CD8-positive, alpha-beta memory T cell (primary cell): ENCODE measurements around the gene PRR29. TPM values are rescaled to one million over a fixed set of nuclear protein-coding genes. Genes with fewer than 3 reads are reported as not detected.
A peak's percentile ranks its signal among the peaks of the same experiment; 100 is the strongest.

ENCODE experiments used
- CTCF ChIA-PET: fragments of 350-600 bp; sonication (Branson Sonifier 250); formaldehyde crosslinking; loops from one replicate; lab custom pipeline; 2021; ENCODE audit warnings: antibody characterized with exemption; lab: Charles Lee
- POLR2A ChIA-PET: fragments of 350-600 bp; sonication (Branson Sonifier 250); formaldehyde crosslinking; loops from one replicate; lab custom pipeline; 2021; ENCODE audit warnings: antibody characterized with exemption; lab: Charles Lee
- DNase-seq, 5 donors: peaks; one replicate each; pipeline versions ENCODE4 v3.0.0 to v3.0.0-alpha.2; 2020 to 2022; ENCODE audit warnings: mixed read lengths in 1 of 5
- H3K27ac ChIP-seq: one replicate; pipeline ENCODE4 v1.7.0; 2013; ENCODE audit warnings: low read depth, mild to moderate bottlenecking, low read length, moderate library complexity
- H3K27me3 ChIP-seq: 2 replicates; pipeline ENCODE4 v1.7.0; 2013; ENCODE audit warnings: low read length, mild to moderate bottlenecking; ENCODE audit not compliant: insufficient read depth, poor library complexity, severe bottlenecking
- H3K36me3 ChIP-seq: 2 replicates; pipeline ENCODE4 v1.7.0; 2013; ENCODE audit warnings: mild to moderate bottlenecking, low read length, moderate library complexity; ENCODE audit not compliant: insufficient read depth
- H3K4me1 ChIP-seq: 2 replicates; pipeline ENCODE4 v1.7.0; 2013; ENCODE audit warnings: mild to moderate bottlenecking, low read length, moderate library complexity; ENCODE audit not compliant: insufficient read depth
- H3K4me3 ChIP-seq: 2 replicates; pipeline ENCODE4 v1.7.0; 2013; ENCODE audit warnings: mild to moderate bottlenecking, low read length
- H3K9me3 ChIP-seq: 2 replicates; pipeline ENCODE4 v1.7.0; 2013; ENCODE audit warnings: mild to moderate bottlenecking, low read length
- H3K27ac Mint-ChIP-seq, 8 donors: one replicate each; pipeline ENCODE4 v1.8.0; 2020 to 2021; ENCODE audit warnings: mixed read lengths in 8 of 8, mild to moderate bottlenecking in 6 of 8, inconsistent platforms in 3 of 8, moderate library complexity in 3 of 8
- H3K27me3 Mint-ChIP-seq, 2 donors: one replicate each; pipeline ENCODE4 v1.8.0; 2020 to 2021; ENCODE audit warnings: mixed read lengths in 2 of 2, mild to moderate bottlenecking in 1 of 2, moderate library complexity in 1 of 2
- H3K36me3 Mint-ChIP-seq, 3 donors: one replicate each; pipeline ENCODE4 v1.8.0; 2020 to 2021; ENCODE audit warnings: mixed read lengths in 3 of 3, inconsistent platforms in 1 of 3, mild to moderate bottlenecking in 1 of 3
- H3K4me1 Mint-ChIP-seq, 3 donors: one replicate each; pipeline ENCODE4 v1.8.0; 2020 to 2021; ENCODE audit warnings: mixed read lengths in 3 of 3, inconsistent platforms in 1 of 3, mild to moderate bottlenecking in 1 of 3
- H3K4me3 Mint-ChIP-seq, 7 donors: one replicate each; pipeline ENCODE4 v1.8.0; 2020 to 2021; ENCODE audit warnings: mixed read lengths in 7 of 7, mild to moderate bottlenecking in 6 of 7, moderate library complexity in 4 of 7, inconsistent platforms in 2 of 7
- H3K9me3 Mint-ChIP-seq, 5 donors: one replicate each; pipeline ENCODE4 v1.8.0; 2020 to 2022; ENCODE audit warnings: mixed read lengths in 5 of 5, mild to moderate bottlenecking in 3 of 5, moderate library complexity in 2 of 5, inconsistent platforms in 1 of 5
- polyA plus RNA-seq: library from polyadenylated mRNA; unstranded; fragments of 300-500 nt; fragmentation: Illumina TruSeq; gene quantifications from one replicate; pipeline ENCODE4 v1.2.3, GENCODE V29; 2021
- total RNA-seq, 2 experiments: library from RNA; stranded (reverse); gene quantifications; one replicate each; pipeline ENCODE4 v1.2.3, GENCODE V29; 2021

PRR29 gene
- total and polyA plus RNA-seq, 3 experiments from 2014 or later, result 0.24 to 4.1 (median 0.51) TPM

DNA sequence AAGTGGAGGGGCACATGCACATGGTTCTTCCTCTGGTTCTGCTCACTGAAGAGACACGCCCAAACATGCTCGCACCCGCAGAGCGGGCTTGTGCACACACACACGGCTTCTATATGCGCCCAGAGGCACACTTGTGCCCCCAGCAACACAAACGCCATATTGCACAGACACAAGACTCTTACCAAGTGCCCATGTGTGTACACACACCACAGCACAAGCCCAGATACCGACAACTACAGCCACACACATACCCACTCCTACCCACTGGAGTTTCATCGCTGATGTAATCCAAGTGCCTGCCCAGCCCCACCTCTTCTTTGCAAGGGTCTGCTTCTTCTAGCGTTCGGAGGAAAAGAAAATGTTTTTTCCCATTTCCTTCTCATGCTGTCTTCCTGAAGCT lies 6.5 kb upstream of the PRR29 start:
- H3K4me3 ChIP-seq, result no peak overlapping the region
- no peaks in the 10 kb centered on the region for H3K27me3 ChIP-seq
- H3K9me3 Mint-ChIP-seq, result no peaks in the 10 kb centered on the region
- H3K4me1 ChIP-seq, result peaks cover 24% of the 10 kb centered on the region
- no peaks in the 10 kb centered on the region for H3K27me3 Mint-ChIP-seq
- H3K4me3 Mint-ChIP-seq, result peak overlapping the region in 5 of 7 donors; percentile 5 to 87 (median 48)
- DNase-seq, result peak in 1 of 5 donors; percentile 35
- peaks cover 48 to 64% (median 60%) of the 10 kb centered on the region in 3 donors for H3K4me1 Mint-ChIP-seq
- H3K9me3 ChIP-seq, result no peaks in the 10 kb centered on the region
- no peaks in the 10 kb centered on the region for H3K36me3 Mint-ChIP-seq
- CTCF ChIA-PET, result interaction anchor here (2.0 to 12.2 kb wide), 3 partner anchors 34 to 72 kb away, joined by 9 to 246 read pairs (median 10); partner anchors contain the start of gene ICAM2
- H3K27ac ChIP-seq, result no peak overlapping the region
- no peaks in the 10 kb centered on the region for H3K36me3 ChIP-seq
- POLR2A ChIA-PET, result no interaction called here
- peak overlapping the region; percentile 23 to 96 (median 76) for H3K27ac Mint-ChIP-seq

DNA sequence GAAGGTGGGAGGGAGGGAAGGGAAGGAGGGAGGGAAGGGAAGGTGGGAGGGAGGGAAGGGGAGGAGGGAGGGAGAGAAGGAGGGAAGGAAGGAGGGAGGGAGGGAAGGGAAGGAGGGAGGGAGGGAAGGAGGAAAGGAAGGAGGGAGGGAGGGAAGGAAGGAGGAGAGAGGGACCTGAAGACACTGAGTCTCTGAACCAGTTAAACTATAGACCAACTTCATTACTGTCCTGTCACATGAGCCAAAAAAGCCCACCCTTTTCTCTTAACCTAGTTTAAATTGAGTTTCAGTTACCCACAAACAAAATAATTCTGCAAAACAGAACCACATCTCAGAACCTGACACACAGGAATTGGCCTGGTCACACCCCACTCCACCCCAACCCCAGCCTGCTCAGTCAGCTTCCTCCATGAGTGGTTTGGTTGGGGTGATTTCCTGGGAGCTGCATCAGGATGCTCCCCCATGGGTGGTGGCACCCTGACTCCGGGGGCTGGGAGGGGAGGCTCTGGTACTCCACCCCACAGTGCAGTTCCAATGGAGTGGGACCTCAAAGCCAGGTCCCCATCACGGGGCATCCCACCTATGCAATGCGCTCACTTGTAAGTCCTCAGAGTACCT lies 4.7 kb upstream of the PRR29 start:
- ChIA-PET CTCF (interaction anchor here (0.8 to 12.2 kb wide), 9 partner anchors 23 to 137 kb away, joined by 3 to 246 read pairs (median 4); partner anchors contain the start of genes ERN1 and ICAM2), POLR2A (interaction anchor here (0.6 to 2.7 kb wide), 5 partner anchors 27 to 138 kb away, joined by 4 to 20 read pairs (median 6); partner anchors contain the start of gene ICAM2)
- Histone ChIP-seq H3K27ac (no peak overlapping the region), H3K4me3 (no peak overlapping the region), H3K36me3 (no peaks in the 10 kb centered on the region), H3K4me1 (peaks cover 35% of the 10 kb centered on the region), H3K9me3 (no peaks in the 10 kb centered on the region), H3K27me3 (no peaks in the 10 kb centered on the region)
- H3K4me3 Mint-ChIP-seq, result peak overlapping the region; percentile 32 to 76 (median 63)
- no peaks in the 10 kb centered on the region for H3K9me3 Mint-ChIP-seq
- peaks cover 54 to 75% (median 73%) of the 10 kb centered on the region in 3 donors for H3K4me1 Mint-ChIP-seq
- H3K27me3 Mint-ChIP-seq, result no peaks in the 10 kb centered on the region
- H3K27ac Mint-ChIP-seq, result peak overlapping the region; percentile 59 to 95 (median 86)
- peaks cover 0 to 2% (median 0%) of the 10 kb centered on the region in 3 donors for H3K36me3 Mint-ChIP-seq
- DNase-seq, result peak in 4 of 5 donors; percentile 35 to 67 (median 47)

DNA sequence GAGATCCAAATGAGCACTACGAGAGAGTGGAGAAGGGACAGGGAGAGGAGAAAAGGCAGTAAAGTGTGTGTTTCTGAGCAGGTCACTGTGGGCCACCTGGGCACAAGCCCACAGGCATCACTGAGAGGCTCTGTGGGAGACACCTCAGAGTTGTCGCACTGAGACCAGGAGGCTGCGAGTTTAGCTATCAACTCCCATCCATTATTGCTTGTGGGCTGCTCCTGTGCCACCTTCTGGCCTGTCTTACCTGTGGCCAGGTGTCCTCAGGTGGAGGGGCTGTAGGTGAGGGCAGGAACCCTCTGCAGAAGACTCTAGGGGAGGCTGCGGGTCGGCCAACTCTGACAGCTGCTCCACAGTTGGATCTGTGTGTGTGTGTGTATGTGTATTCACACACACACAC lies 2.5 kb upstream of the PRR29 start:
- Mint-ChIP-seq H3K4me3 (peak overlapping the region in 1 of 7 donors; percentile 41), H3K36me3 (peaks cover 0 to 2% (median 0%) of the 10 kb centered on the region in 3 donors), H3K27ac (peak overlapping the region in 7 of 8 donors; percentile 24 to 92 (median 85)), H3K4me1 (peaks cover 60 to 79% (median 78%) of the 10 kb centered on the region in 3 donors), H3K27me3 (no peaks in the 10 kb centered on the region), H3K9me3 (no peaks in the 10 kb centered on the region)
- DNase-seq, result no peak
- no peaks in the 10 kb centered on the region for H3K36me3 ChIP-seq
- CTCF ChIA-PET, result interaction anchor here (1.4 to 12.2 kb wide), 4 partner anchors 10 to 138 kb away, joined by 4 to 246 read pairs (median 6); partner anchors contain the start of genes GH1 and ICAM2
- H3K9me3 ChIP-seq, result no peaks in the 10 kb centered on the region
- peaks cover 43% of the 10 kb centered on the region for H3K4me1 ChIP-seq
- POLR2A ChIA-PET, result interaction anchor here (2.7 kb wide), 1 partner anchor 25 kb away, joined by 20 read pairs; the partner anchor contains the start of gene ICAM2
- no peak overlapping the region for H3K27ac ChIP-seq
- no peak overlapping the region for H3K4me3 ChIP-seq
- no peaks in the 10 kb centered on the region for H3K27me3 ChIP-seq

DNA sequence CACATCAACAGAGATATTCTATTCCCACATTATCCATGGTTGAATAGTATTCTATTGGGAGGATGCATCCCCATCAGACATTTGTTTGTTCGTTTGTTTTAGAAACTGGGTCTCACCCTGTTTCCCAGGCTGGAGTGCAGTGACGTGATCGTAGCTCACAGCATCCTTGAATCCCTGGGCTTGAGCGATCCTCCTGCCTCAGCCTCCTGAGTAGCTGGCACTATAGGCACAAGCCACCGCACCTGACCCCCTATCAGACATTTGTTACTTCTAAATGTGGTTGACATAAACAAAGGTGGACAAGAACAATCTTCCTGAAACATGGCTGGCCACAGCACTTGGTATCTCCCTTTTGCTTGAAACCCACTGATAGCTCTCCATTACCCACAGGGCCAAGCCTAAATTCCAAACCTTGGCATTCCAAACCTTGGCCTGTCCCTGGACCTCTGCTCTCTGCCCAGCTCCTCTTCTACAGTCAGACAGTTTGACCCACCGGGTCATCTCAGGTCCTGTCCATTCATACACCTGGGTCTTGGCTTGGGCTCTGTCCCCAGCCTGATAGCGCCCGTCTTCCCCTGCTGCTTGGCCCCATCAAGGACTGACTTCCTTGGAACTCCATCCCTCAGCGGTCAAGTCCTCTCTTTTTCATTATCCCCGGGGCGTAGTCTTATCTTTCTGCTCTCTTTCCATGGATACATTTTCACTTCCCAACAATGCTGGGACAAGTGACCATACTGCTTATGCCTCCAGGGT lies 1.5 kb upstream of the PRR29 start:
- no peak overlapping the region for H3K27ac ChIP-seq
- H3K36me3 Mint-ChIP-seq, result peaks cover 0 to 4% (median 0%) of the 10 kb centered on the region in 3 donors
- H3K27me3 ChIP-seq, result no peaks in the 10 kb centered on the region
- H3K9me3 Mint-ChIP-seq, result no peaks in the 10 kb centered on the region
- H3K27ac Mint-ChIP-seq, result peak overlapping the region in 6 of 8 donors; percentile 55 to 96 (median 80)
- no peaks in the 10 kb centered on the region for H3K27me3 Mint-ChIP-seq
- H3K4me1 Mint-ChIP-seq, result peaks cover 55 to 71% (median 70%) of the 10 kb centered on the region in 3 donors
- no peak overlapping the region for H3K4me3 ChIP-seq
- POLR2A ChIA-PET, result interaction anchor here (7.1 kb wide), 1 partner anchor 24 kb away, joined by 67 read pairs; the partner anchor contains the start of gene ICAM2
- no peaks in the 10 kb centered on the region for H3K9me3 ChIP-seq
- H3K4me3 Mint-ChIP-seq, result peak overlapping the region in 6 of 7 donors; percentile 59 to 95 (median 89)
- DNase-seq, result no peak
- CTCF ChIA-PET, result interaction anchor here (1.0 to 12.2 kb wide), 4 partner anchors 9 to 78 kb away, joined by 3 to 246 read pairs (median 6); partner anchors contain the start of genes GH1 and ICAM2
- no peaks in the 10 kb centered on the region for H3K36me3 ChIP-seq
- H3K4me1 ChIP-seq, result peaks cover 40% of the 10 kb centered on the region

DNA sequence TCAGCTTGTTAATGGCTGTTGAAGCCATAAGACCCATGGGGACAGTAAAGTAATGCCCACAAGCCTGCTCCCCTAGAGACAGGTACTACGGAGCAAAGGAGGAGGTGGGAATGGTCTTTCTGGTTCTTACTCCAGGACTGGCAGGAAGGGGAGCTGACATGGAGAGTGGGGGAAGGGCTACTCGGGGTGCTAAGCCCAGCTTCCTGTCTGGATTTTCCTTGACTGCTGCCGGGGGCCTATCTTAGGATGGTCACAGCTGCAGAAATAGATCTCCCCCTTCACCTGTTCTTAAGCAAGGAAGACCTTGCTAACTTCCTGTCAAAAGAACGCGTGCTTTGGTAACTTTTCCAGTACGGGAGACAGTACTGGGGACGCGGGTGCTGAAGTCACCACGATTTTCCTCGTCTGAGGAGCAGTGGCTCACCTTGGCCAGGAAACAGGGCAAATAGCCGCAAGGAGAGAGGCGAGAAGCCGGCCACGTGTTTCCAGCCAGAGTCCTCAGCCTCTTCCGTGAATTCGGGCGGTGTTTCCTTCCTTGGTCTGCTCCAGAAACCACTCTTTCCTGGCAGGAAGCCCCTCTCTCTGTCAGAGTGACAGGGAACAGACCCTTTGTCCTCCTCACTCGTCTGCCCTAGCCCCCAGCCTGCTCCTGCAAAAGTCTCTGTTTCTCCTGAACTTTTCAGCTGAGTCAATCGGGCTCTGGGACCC lies 656 bp upstream of the PRR29 start:
- Histone ChIP-seq H3K9me3 (no peaks in the 10 kb centered on the region), H3K27me3 (no peaks in the 10 kb centered on the region), H3K4me1 (peaks cover 39% of the 10 kb centered on the region), H3K27ac (no peak overlapping the region), H3K36me3 (no peaks in the 10 kb centered on the region), H3K4me3 (peak overlapping the region; percentile 52)
- DNase-seq, result no peak
- Mint-ChIP-seq H3K4me1 (peaks cover 48 to 62% (median 61%) of the 10 kb centered on the region in 3 donors), H3K36me3 (peaks cover 0 to 13% (median 0%) of the 10 kb centered on the region in 3 donors), H3K4me3 (peak overlapping the region; percentile 87 to 96 (median 90)), H3K9me3 (no peaks in the 10 kb centered on the region), H3K27ac (peak overlapping the region in 7 of 8 donors; percentile 70 to 96 (median 87)), H3K27me3 (no peaks in the 10 kb centered on the region)
- CTCF ChIA-PET, result interaction anchor here (0.9 to 12.2 kb wide), 7 partner anchors 8 to 136 kb away, joined by 3 to 246 read pairs (median 3); partner anchors contain the start of gene ICAM2
- POLR2A ChIA-PET, result interaction anchor here (1.5 to 7.1 kb wide), 3 partner anchors 19 to 28 kb away, joined by 4 to 67 read pairs (median 8); partner anchors contain the start of gene ICAM2

DNA sequence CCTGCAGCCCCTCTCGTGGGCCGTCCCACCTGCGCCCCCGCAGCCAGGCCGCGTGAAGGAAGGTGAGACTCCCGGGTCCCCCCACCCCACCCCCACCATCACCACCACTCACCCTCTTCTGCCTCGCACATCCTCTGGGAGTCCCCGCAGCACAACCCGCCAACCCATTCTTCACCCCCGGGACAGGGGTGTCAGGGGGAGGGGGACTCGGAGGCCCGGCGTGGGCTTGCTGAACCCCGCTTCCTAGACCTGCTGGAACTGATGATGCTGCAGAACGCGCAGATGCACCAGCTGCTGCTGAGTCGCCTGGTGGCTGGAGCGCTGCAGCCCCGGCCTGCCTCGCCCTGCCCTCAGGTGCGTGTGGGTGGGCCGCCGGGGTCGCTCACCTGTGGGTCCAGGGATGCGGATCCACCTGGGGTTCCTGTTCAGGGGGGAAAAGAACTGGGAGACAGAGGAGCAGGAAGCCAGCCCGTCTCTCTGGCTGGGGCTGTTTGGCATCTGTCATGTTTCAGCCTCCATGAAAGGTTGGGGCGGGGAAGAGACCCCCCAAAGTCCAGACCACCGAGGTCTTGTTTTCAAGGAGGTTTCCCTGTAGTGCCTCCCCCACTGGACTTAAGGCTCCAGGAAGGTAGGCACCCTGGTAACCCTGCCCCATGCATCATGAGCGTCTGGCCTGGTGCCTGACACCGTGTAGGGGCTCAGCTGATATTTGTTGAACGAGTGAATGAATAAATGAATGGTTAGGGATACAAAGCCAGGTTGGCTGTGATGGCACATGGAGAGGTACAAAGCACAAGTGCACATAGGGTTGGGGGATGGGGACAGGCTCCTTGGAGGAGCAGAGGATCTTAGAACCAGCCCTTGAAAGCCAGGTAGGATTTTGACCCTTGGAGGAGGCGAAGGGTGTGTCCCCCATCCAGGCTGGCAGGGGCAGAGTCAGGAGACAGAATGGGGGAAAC lies 849 bp downstream of the PRR29 start:
- Mint-ChIP-seq H3K4me1 (peaks cover 38 to 50% (median 48%) of the 10 kb centered on the region in 3 donors), H3K27me3 (no peaks in the 10 kb centered on the region), H3K9me3 (no peaks in the 10 kb centered on the region), H3K27ac (peak overlapping the region; percentile 8 to 96 (median 82)), H3K4me3 (peak overlapping the region; percentile 52 to 93 (median 87)), H3K36me3 (peaks cover 0 to 27% (median 5%) of the 10 kb centered on the region in 3 donors)
- Histone ChIP-seq H3K27me3 (no peaks in the 10 kb centered on the region), H3K4me1 (peaks cover 27% of the 10 kb centered on the region), H3K9me3 (no peaks in the 10 kb centered on the region), H3K27ac (no peak overlapping the region), H3K4me3 (peak overlapping the region; percentile 52), H3K36me3 (peaks cover 8% of the 10 kb centered on the region)
- CTCF ChIA-PET, result interaction anchor here (0.9 to 12.2 kb wide), 6 partner anchors 18 to 135 kb away, joined by 3 to 246 read pairs (median 4); partner anchors contain the start of genes ERN1 and ICAM2
- DNase-seq, result peak in 2 of 5 donors; percentile 23 to 57
- POLR2A ChIA-PET, result interaction anchor here (0.8 to 7.1 kb wide), 4 partner anchors 18 to 146 kb away, joined by 3 to 67 read pairs (median 6); partner anchors contain the start of gene ICAM2
